ENCODE measurements around the gene PRRC2B.
A peak's percentile ranks its signal among the peaks of the same experiment; 100 is the strongest.

PRRC2B gene

GRCh38 chr9:131406563-131407436 lies 12.9 kb downstream of the PRRC2B start:
- H3K27ac ChIP-seq: peak overlapping the region; percentile 84
- ChIA-PET POLR2A (ENCODE audit: low non-redundant PET) (interaction anchor here (0.6 kb wide), 2 partner anchors 75 to 676 kb away, joined by 3 to 5 read pairs; no protein-coding TSS in a partner anchor), CTCF (interaction anchor here (0.6 to 2.9 kb wide), 6 partner anchors 10 to 735 kb away, joined by 3 to 12 read pairs (median 6); no protein-coding TSS in a partner anchor)
- no peak for DNase-seq (ENCODE audit: low spot score)
- TF ChIP-seq, protein P1, sequence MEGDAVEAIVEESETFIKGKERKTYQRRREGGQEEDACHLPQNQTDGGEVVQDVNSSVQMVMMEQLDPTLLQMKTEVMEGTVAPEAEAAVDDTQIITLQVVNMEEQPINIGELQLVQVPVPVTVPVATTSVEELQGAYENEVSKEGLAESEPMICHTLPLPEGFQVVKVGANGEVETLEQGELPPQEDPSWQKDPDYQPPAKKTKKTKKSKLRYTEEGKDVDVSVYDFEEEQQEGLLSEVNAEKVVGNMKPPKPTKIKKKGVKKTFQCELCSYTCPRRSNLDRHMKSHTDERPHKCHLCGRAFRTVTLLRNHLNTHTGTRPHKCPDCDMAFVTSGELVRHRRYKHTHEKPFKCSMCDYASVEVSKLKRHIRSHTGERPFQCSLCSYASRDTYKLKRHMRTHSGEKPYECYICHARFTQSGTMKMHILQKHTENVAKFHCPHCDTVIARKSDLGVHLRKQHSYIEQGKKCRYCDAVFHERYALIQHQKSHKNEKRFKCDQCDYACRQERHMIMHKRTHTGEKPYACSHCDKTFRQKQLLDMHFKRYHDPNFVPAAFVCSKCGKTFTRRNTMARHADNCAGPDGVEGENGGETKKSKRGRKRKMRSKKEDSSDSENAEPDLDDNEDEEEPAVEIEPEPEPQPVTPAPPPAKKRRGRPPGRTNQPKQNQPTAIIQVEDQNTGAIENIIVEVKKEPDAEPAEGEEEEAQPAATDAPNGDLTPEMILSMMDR (conservative IDR thresholded peaks at IDR 0.05; ENCODE audit: low read depth): no peak

- DNase-seq (ENCODE audit: low spot score): peak; percentile 55
- CTCF ChIA-PET: interaction anchor here (0.6 to 2.9 kb wide), 6 partner anchors 11 to 734 kb away, joined by 3 to 12 read pairs (median 6); no protein-coding TSS in a partner anchor
- POLR2A ChIA-PET (ENCODE audit: low non-redundant PET): interaction anchor here (0.6 kb wide), 1 partner anchor 677 kb away, joined by 3 read pairs; no protein-coding TSS in a partner anchor
- H3K27ac ChIP-seq: peak overlapping the region; percentile 59
- TF ChIP-seq, protein P1 (conservative IDR thresholded peaks at IDR 0.05; ENCODE audit: low read depth): no peak; the same call in 1 of the 2 replicates
These were observed 13.9 kb downstream of the PRRC2B start for GRCh38 chr9:131407717-131408195.

DNA sequence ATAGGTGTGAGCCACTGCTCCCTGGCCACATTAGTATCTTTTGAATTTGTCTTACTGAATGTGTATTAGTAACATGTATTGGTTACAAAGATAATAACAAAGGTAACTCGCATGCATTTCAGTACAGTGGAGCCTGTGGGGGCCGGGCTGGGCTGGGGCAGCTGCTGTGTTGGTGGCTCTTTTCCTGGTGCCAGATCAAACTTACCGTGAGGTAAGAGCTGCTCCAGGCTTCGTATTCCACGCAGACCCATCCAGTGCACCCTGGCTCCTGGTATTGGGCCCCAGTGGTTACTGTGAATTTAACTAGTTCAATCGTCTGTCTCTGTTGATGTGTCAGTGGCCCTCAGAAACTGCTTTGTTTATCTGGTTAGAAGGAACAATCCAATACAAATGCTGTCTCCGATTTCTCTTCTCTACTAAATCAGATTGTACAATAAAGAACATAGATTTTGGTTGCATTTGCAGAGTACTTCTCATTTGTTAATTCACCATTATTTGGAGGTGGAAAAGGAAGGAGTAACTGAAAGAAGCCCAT lies 15.6 kb downstream of the PRRC2B start:
- H3K27ac ChIP-seq: peak overlapping the region; percentile 63
- CTCF ChIA-PET: no interaction called here
- TF ChIP-seq, protein P1 (conservative IDR thresholded peaks at IDR 0.05; ENCODE audit: low read depth): no peak
- DNase-seq (ENCODE audit: low spot score): no peak
- POLR2A ChIA-PET (ENCODE audit: low non-redundant PET): no interaction called here

GRCh38 chr9:131410044-131410491 lies 16.2 kb downstream of the PRRC2B start:
- DNase-seq (ENCODE audit: low spot score): no peak
- ChIA-PET POLR2A (ENCODE audit: low non-redundant PET) (no interaction called here), CTCF (no interaction called here)
- H3K27ac ChIP-seq: peak overlapping the region; percentile 63
- TF ChIP-seq, protein P1 (conservative IDR thresholded peaks at IDR 0.05; ENCODE audit: low read depth): no peak

DNA sequence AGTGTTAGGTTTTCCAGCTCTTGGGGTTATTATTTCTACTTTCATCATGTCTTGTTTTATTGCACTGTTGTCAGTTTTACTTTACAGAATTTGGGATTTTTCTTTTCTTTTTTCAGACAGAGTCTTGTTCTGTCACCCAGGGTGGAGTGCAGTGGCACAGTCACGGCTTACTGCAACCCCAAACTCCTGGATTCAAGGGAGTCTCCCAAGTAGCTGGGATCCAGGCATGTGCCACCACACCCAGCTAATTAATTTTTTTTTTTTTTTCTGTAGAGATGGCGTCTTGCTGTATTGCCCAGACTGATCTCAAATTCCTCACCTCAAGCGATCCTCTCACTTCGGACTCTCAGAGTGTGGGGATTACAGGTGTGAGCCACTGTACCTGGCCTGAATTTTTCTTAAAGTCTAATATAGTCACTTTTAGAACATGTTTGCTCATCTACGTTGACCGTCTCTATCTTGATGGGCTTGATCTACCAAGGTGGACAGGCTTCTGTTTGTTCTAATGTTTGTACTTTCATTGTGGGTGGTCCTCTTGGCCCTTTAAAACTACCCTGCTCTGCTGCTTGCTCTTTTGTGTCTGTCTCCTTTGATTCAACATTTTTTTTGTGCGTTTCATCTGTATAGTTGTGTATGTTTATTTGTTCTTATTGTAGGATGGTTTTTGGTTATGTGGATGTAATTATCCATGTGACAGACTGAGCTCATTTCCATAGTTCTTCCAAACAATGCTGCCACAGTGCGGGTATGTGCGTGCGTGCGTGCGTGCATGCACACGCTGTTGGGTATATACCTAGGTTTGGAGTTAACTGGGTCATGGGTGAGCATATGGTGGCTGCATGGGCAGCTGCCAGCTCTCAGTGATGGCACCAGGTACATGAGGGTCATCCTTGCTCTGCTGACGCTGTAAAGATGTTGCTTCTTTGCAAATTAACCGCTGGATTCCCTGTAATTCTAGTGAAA lies 18.1 kb downstream of the PRRC2B start:
- ChIA-PET POLR2A (ENCODE audit: low non-redundant PET) (interaction anchor here (0.7 kb wide), 1 partner anchor 20 kb away, joined by 3 read pairs; no protein-coding TSS in a partner anchor), CTCF (interaction anchor here (0.8 kb wide), 1 partner anchor 10 kb away, joined by 4 read pairs; no protein-coding TSS in a partner anchor)
- H3K27ac ChIP-seq: peak overlapping the region; percentile 50
- no peak for DNase-seq (ENCODE audit: low spot score)
- TF ChIP-seq, protein P1 (conservative IDR thresholded peaks at IDR 0.05; ENCODE audit: low read depth): no peak
